Stimulated activated CD4-positive, alpha-beta T cell treated with anti-CD3 and anti-CD28 coated beads, Interleukin-15, amount 100 ng/mL, for 24 hours (primary cell): ENCODE results near the gene ARNT2.

Source experiments
- DNase-seq: peaks from one replicate; pipeline ENCODE4 v3.0.0-alpha.2; 2020

The ARNT2 gene

DNA sequence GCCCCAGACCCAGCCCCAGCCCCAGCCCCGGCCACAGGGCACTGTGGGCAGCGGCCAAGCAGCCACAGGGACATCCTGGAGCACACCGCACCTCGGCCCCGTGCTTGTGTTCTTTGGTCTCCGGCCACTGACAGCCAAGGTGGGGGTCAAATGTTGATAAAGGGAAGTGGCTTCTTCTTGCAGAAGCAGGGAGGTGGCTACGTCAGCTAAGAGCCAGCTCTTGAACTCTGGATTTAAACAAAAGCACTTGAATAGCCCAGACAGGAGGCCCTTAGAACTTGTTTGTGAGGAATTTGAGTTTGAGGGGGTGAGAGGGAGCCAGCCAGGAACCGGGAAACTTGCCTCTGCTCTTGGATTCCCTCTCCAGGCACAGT, 155.1 kb downstream of the ARNT2 start:
- no peak for DNase-seq

DNA sequence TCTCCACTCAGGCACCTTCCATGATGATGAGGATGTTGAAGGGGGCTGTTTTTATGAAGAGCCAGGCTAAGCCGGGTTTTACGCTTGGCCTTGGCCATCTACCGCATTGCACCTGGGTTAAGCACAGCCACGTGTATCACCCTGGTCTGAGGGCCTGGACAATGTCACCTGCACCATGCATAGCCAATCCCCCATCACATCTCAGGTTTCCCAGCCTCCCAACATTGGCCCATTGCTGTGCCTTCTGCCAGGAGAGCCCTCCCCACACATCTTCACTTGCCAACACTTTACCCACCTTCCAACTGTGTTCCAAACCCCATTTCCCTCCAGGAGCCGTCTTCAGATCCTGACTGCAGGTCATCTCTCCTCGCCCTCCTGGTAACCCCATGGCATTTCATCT, 155.6 kb downstream of the ARNT2 start:
- no peak for DNase-seq

GRCh38 chr15:80560601-80561400, 156.6 kb downstream of the ARNT2 start:
- no peak for DNase-seq

DNA sequence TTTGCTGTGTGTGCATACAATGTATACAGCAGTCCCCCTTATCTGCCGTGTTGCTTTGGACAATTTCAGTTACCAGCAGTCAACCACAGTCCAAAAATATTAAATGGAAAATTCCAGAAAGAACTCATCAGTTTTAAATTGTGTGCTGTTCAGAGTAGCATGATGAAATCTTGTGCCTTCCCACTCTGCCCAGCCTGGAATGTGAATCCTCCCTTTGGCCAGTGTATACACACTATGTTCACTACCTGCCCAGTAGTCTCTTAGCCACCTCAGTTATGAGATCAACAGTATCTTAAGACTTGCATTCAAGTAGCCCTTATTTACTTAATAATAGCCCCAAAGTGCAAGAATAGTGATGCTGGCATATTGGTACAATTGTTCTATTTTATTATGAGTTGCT, 157.3 kb downstream of the ARNT2 start:
- DNase-seq = no peak

- DNase-seq = no peak
Observed at GRCh38 chr15:80562033-80562432, 157.9 kb downstream of the ARNT2 start.

DNA sequence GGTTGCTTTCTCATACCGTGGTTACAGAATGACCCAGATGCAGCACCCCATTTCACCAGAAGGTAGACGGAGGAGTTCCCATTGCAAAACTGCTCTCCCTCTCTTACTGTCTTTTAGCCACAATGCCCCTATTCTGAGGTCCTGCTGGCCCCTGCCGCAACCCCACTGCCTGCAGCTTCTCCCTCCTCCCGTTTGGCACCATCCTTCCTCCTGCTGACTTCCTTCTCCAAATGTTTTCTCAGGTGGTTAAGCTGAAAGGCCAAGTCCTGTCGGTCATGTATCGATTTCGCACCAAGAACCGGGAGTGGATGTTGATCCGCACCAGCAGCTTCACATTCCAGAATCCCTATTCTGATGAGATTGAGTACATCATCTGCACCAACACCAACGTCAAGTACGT, 158.7 kb downstream of the ARNT2 start:
- DNase-seq = no peak

GRCh38 chr15:80563372-80563997, 159.3 kb downstream of the ARNT2 start:
- no peak for DNase-seq

GRCh38 chr15:80564056-80564455, 159.9 kb downstream of the ARNT2 start:
- no peak for DNase-seq

DNA sequence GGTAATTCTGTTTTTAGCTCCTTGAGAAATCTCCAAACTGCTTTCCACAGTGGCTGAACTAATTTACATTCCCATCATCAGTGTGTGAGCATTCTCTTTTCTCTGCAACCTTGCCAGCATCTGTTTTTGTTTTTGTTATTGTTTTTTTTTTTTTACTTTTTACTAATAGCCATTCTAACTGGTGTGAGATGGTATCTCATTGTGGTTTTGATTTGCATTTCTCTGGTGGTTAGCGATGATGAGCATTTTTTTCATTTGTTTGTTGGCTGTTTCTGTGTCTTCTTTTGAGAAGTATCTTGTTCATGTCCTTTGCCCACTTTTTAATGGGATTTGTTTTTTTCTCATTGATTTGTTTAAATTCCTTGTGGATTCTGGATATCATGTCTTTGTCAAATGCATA, 161.2 kb downstream of the ARNT2 start:
- DNase-seq = no peak

- DNase-seq = no peak
Observed at GRCh38 chr15:80565988-80566387, 161.8 kb downstream of the ARNT2 start.

- DNase-seq = peak; percentile 30
Observed at GRCh38 chr15:80567721-80568157, 163.6 kb downstream of the ARNT2 start.

GRCh38 chr15:80568298-80568697, 164.1 kb downstream of the ARNT2 start:
- no peak for DNase-seq

DNA sequence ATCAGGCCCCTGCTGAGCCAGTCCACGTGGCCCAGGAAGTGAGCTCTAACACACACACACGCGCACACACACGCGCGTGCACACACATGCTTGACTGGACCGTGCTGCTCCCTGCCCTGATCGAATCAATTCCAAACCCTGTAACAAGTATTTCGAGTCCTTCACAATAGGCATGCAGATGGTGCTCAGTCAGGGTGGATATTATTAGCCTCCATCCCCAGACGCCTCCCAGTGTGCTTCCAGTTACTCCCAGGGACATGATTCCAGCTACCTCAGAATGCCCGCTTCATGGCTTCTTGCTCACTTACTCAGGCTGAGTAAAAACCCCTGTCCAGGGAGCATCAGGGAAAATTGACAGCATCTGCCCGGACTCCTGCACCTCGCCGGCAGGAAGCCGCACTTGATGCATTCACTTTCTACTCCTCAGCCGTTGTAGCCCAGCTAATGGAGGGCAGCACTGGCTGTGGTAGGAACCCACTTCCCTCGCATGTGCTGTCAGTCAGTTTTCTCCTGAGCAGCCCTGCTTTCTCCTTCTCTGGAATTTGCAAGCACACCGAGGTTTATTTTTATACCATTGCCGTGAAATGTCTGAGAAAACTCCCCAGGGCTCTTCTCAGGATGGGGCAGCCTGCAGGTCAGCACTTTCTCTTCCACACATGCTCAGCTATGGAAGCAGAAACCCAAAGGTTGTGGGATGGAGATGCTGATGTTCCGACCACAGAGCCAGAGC, 164.9 kb downstream of the ARNT2 start:
- DNase-seq = no peak

- no peak for DNase-seq
Observed at GRCh38 chr15:80569656-80570055, 165.5 kb downstream of the ARNT2 start.

DNA sequence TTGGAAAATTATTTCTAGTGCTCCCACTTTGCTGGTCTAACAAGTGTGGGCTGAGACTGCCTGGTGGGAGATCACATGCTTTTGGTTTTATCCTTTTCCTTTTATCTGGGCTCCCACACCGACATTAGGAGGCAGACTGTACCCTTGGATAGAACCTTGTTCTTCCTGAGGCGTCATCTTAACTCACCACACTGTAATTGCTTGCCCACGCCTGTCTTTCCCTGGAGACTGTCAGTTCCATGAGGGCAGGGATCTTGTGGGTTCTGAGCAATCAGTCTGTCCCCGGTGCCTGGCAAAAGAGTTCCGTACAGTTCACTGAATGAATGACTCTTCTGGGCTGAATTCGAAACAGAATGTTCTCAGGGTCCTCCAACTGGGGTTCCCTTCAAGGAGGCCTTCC, 166.4 kb downstream of the ARNT2 start:
- DNase-seq = no peak

DNA sequence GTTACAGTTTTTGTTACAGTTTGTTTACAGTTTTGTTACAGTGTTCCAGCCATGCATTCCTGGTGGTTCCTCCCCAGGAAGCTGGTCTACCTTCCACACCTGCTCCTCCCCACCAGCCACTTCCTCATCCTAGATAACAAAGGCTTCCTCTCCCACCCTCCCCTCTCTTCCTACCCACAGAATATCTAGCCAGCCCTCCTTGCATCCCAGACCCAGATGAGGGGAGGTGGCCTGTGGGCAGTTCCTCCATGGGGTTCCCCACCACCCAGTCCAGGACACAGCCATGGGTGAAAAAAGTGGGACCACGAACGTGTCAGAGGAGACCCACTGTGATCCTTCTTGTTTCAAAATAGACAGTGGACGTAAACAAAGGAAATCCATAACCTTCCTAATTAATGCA, 168.2 kb downstream of the ARNT2 start:
- DNase-seq = no peak

- DNase-seq = no peak
Observed at GRCh38 chr15:80573606-80574005, 169.4 kb downstream of the ARNT2 start.

GRCh38 chr15:80574590-80574989, 170.4 kb downstream of the ARNT2 start:
- DNase-seq = no peak

- DNase-seq = no peak
Observed at GRCh38 chr15:80576519-80577090, 172.4 kb downstream of the ARNT2 start.

GRCh38 chr15:80577552-80578205, 173.5 kb downstream of the ARNT2 start:
- DNase-seq = no peak

DNA sequence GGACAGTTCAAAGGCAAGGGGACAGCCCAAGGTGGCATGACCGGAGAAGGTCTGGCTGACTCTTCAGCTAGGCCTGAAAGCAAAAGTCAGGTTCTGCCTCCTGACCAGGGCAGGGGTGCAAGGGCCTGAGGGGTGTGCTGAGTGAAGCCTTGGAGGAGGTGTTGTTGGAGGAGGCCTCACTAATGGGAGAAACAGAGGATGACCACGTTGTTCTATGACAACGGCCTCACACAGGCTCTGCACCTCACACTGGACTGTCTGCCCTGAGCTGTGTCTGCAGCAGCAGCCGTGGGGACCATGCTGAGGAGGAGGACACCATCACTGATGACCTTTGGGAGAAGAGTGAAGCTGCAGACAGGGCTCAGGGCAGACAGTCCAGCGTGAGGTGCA, 174.0 kb downstream of the ARNT2 start:
- no peak for DNase-seq

DNA sequence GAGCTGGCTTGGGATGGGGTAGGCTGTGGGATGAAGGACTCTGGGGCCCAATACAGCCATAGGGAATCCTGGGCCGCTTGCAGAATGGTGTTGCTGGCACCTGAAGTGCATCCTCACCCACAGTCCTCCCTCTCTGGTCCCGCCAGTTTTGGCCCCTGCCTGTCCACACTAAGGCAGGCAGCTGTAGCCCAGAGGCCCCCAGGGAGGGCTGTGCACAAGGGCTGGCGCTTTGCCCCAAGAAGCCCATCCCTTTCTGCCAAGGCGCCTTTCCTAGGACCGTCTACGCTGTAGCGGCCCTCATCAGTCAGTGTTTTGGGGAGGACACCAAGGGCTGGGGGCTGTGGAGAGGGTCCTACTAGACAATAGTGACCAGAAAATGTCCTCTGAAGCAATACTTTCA, 174.7 kb downstream of the ARNT2 start:
- no peak for DNase-seq

DNA sequence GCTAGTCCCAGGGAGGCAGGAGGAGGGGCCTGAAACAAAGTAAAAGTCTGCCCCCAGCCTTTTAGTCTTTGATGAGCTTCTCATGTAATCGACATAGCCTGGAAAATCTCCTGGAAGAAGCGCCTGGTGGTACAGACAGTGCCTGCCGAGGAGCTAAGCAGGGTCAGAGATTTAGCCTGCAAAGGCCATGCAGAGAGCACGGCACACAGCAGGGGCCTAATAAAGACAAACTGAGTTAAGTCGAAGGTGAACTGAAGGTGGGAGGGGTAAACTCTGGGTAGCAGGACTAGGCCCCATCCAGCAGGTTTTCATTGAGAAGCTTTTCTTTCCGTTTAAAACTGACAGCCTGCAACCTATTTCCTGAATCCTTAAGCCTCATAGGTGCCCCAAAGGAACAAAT, 175.4 kb downstream of the ARNT2 start:
- DNase-seq = no peak
